GM18511 (cell line): Measurements from ENCODE around the gene COA7.
A peak's percentile ranks its signal among the peaks of the same experiment; 100 is the strongest.

Experiments
- ATAC-seq: cut with Tn5 transposase; IDR thresholded peaks from one replicate; pipeline ENCODE4 v1.9.1; 2021; ENCODE audit warnings: mild to moderate bottlenecking, moderate library complexity; ENCODE audit not compliant: unreplicated experiment

The COA7 gene

GRCh38 chr1:52673513-52673912 lies 24.6 kb downstream of the COA7 start:
- no peak for ATAC-seq

- no peak for ATAC-seq
These were observed 25.2 kb downstream of the COA7 start for GRCh38 chr1:52672946-52673345.

GRCh38 chr1:52670604-52671003 lies 27.5 kb downstream of the COA7 start:
- no peak for ATAC-seq

- ATAC-seq: no peak
These were observed 28.5 kb downstream of the COA7 start for GRCh38 chr1:52669696-52670095.

- ATAC-seq: no peak
These were observed 29.4 kb downstream of the COA7 start for GRCh38 chr1:52668711-52669110.

- no peak for ATAC-seq
These were observed 30.2 kb downstream of the COA7 start for GRCh38 chr1:52667984-52668383.

GRCh38 chr1:52667290-52667689 lies 30.9 kb downstream of the COA7 start:
- ATAC-seq: no peak

- no peak for ATAC-seq
These were observed 32.9 kb downstream of the COA7 start for GRCh38 chr1:52665006-52665941.

- no peak for ATAC-seq
These were observed 34.4 kb downstream of the COA7 start for GRCh38 chr1:52663716-52664115.

GRCh38 chr1:52662645-52663313 lies 35.4 kb downstream of the COA7 start:
- no peak for ATAC-seq

GRCh38 chr1:52660807-52661206 lies 37.3 kb downstream of the COA7 start:
- no peak for ATAC-seq

GRCh38 chr1:52659851-52660596 lies 38.1 kb downstream of the COA7 start:
- peak; percentile 18 for ATAC-seq

- peak; percentile 82 for ATAC-seq
These were observed 38.8 kb downstream of the COA7 start for GRCh38 chr1:52659356-52659755.

GRCh38 chr1:52658795-52659194 lies 39.4 kb downstream of the COA7 start:
- ATAC-seq: no peak

- ATAC-seq: no peak
These were observed 40.4 kb downstream of the COA7 start for GRCh38 chr1:52657702-52658101.

- no peak for ATAC-seq
These were observed 44.1 kb downstream of the COA7 start for GRCh38 chr1:52654063-52654462.

GRCh38 chr1:52653207-52653849 lies 44.8 kb downstream of the COA7 start:
- ATAC-seq: no peak

- ATAC-seq: no peak
These were observed 46.2 kb downstream of the COA7 start for GRCh38 chr1:52651904-52652303.

GRCh38 chr1:52645261-52645660 lies 52.9 kb downstream of the COA7 start:
- no peak for ATAC-seq

- ATAC-seq: no peak
These were observed 56.8 kb downstream of the COA7 start for GRCh38 chr1:52641307-52641706.

GRCh38 chr1:52640697-52641096 lies 57.5 kb downstream of the COA7 start:
- ATAC-seq: no peak
